Endodermal cell (in vitro differentiated cells): ENCODE data around the gene AARS2. TPM values are rescaled to one million over a fixed set of nuclear protein-coding genes. Genes with fewer than 3 reads are reported as not detected.

ENCODE experiments used
- DNase-seq: peaks from one replicate; pipeline ENCODE4 v3.0.0-alpha.2; 2017
- H3K27ac ChIP-seq: 2 replicates; pipeline ENCODE4 v1.5.1; 2013; ENCODE audit warnings: mild to moderate bottlenecking, low read depth, low read length, moderate library complexity
- H3K27me3 ChIP-seq: 2 replicates; pipeline ENCODE4 v1.6.1; 2013; ENCODE audit warnings: mild to moderate bottlenecking, low read length, moderate library complexity; ENCODE audit not compliant: insufficient read depth, control insufficient read depth, poor library complexity, severe bottlenecking
- H3K36me3 ChIP-seq: 2 replicates; pipeline ENCODE4 v1.7.0; 2013; ENCODE audit warnings: mild to moderate bottlenecking, low read length, moderate library complexity; ENCODE audit not compliant: control insufficient read depth, insufficient read depth
- H3K4me1 ChIP-seq: one replicate; pipeline ENCODE4 v1.7.0; 2013; ENCODE audit warnings: low read length; ENCODE audit not compliant: control insufficient read depth, insufficient read depth
- H3K4me3 ChIP-seq: 2 replicates; pipeline ENCODE4 v1.5.1; 2013; ENCODE audit warnings: mild to moderate bottlenecking, low read length, moderate library complexity
- H3K9ac ChIP-seq: 2 replicates; pipeline ENCODE4 v1.6.1; 2013; ENCODE audit warnings: mild to moderate bottlenecking, low read length, moderate library complexity; ENCODE audit not compliant: poor library complexity, severe bottlenecking; ENCODE audit errors: extremely low read depth
- H3K9me3 ChIP-seq: 2 replicates; pipeline ENCODE4 v1.6.1; 2013; ENCODE audit warnings: mild to moderate bottlenecking, low read length, moderate library complexity; ENCODE audit not compliant: control insufficient read depth
- H3K27ac Mint-ChIP-seq: 2 replicates; pipeline ENCODE4 v1.8.0; 2020; ENCODE audit warnings: mixed read lengths
- H3K27me3 Mint-ChIP-seq: 2 replicates; pipeline ENCODE4 v1.8.0; 2021; ENCODE audit warnings: mild to moderate bottlenecking, mixed read lengths; ENCODE audit not compliant: insufficient read depth
- H3K36me3 Mint-ChIP-seq: 2 replicates; pipeline ENCODE4 v1.8.0; 2020; ENCODE audit warnings: low read depth, mixed read lengths
- H3K4me1 Mint-ChIP-seq: 2 replicates; pipeline ENCODE4 v1.8.0; 2020; ENCODE audit warnings: mixed read lengths
- H3K4me3 Mint-ChIP-seq: 2 replicates; pipeline ENCODE4 v1.8.0; 2020; ENCODE audit warnings: mild to moderate bottlenecking, moderate library complexity, mixed read lengths
- H3K9me3 Mint-ChIP-seq: 2 replicates; pipeline ENCODE4 v1.8.0; 2020; ENCODE audit warnings: mild to moderate bottlenecking, mixed read lengths
- WGBS, 2 experiments: methylation state at CpG; one replicate each; pipeline versions ENCODE4 v1.1.5 to v1.1.7; 2013; ENCODE audit warnings: missing lambda C conversion rate in 2 of 2, mixed read lengths in 1 of 2; ENCODE audit not compliant: insufficient coverage in 1 of 2, insufficient read length in 1 of 2; 5-methylcytosine and 5-hydroxymethylcytosine counted together
- total RNA-seq, 2 donors: library from RNA; stranded (reverse); fragmentation: NEBNext Ultra II Directional in 1 of 2; extraction: Animal tissue kit (Norgen Biotek cat#: 25700) in 1 of 2; gene quantifications; 2 replicates in 1 of 2; 3 replicates in 1 of 2; pipeline ENCODE4 v1.2.1, GENCODE V29; 2021
- TF ChIP-seq, protein P1 (sequence below): fragments of 200-600 bp; sonication (generic); conservative IDR thresholded peaks from 2 replicates; pipeline ENCODE4 v1.5.0; 2021; ENCODE audit warnings: antibody characterized with exemption, mild to moderate bottlenecking

AARS2 gene
- total RNA-seq, 2 donors from 2014 or later, result 22.9 to 24.7 TPM

DNA sequence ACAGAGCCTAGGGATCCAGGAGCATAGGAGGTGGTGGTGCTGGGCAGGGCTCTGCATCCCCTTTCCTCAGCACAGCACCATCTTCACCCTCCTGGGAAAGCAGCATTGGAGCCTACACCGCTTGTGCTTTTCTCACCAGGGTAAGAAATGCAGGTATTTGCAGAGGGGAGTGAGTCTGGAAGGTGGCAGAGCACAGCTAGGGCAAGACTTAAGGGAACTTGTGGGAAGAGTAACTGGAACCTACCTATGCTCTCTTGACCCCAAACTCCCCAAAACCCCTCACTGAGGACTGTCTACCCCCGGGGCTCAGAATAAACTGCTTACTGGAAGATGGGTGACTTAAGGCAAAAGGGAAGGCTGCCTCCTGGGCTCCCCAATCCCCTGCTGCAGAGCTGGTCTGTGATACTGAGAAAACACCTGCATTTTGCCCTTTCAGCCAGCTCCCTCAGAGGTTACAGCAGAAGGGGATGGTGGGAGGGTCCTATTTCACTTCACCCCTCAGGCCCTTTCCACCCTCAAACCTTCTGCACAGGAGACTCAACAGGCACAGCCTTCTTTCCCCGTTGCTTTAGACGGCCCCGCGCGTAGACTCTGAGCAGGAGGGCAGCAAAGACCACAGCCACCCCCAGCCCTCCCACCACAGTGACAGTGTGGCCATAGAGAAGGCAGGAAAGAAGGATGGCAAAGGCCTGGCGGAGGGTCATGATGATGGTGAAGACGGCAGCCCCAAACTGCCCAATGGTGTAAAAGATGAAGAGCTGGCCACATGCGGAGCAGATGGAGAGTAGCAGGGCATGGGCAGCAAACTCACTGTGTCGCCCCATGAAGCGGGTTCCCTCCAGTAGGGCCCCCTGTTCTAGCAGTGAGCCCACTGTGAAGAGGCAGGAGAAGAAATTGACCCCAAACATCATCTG lies 58.7 kb downstream of the AARS2 start:
- peak; percentile 73 for DNase-seq
- Histone ChIP-seq H3K27me3 (no peaks in the 10 kb centered on the region), H3K4me3 (no peak overlapping the region), H3K9me3 (no peaks in the 10 kb centered on the region), H3K27ac (no peak overlapping the region), H3K9ac (no peak overlapping the region), H3K4me1 (peaks cover 3% of the 10 kb centered on the region), H3K36me3 (peaks cover 60% of the 10 kb centered on the region)
- Mint-ChIP-seq H3K4me3 (no peak overlapping the region), H3K36me3 (peaks cover 64% of the 10 kb centered on the region), H3K27me3 (no peaks in the 10 kb centered on the region), H3K27ac (peak overlapping the region; percentile 45), H3K9me3 (no peaks in the 10 kb centered on the region), H3K4me1 (peaks cover 33% of the 10 kb centered on the region)
- TF ChIP-seq, protein P1, sequence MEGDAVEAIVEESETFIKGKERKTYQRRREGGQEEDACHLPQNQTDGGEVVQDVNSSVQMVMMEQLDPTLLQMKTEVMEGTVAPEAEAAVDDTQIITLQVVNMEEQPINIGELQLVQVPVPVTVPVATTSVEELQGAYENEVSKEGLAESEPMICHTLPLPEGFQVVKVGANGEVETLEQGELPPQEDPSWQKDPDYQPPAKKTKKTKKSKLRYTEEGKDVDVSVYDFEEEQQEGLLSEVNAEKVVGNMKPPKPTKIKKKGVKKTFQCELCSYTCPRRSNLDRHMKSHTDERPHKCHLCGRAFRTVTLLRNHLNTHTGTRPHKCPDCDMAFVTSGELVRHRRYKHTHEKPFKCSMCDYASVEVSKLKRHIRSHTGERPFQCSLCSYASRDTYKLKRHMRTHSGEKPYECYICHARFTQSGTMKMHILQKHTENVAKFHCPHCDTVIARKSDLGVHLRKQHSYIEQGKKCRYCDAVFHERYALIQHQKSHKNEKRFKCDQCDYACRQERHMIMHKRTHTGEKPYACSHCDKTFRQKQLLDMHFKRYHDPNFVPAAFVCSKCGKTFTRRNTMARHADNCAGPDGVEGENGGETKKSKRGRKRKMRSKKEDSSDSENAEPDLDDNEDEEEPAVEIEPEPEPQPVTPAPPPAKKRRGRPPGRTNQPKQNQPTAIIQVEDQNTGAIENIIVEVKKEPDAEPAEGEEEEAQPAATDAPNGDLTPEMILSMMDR, result no peak
- 89 to 92% methylated on average over 7 to 12 of the region's 12 CpGs for WGBS, 2 experiments

- Mint-ChIP-seq H3K4me1 (peaks cover 41% of the 10 kb centered on the region), H3K9me3 (no peaks in the 10 kb centered on the region), H3K4me3 (no peak overlapping the region), H3K27me3 (no peaks in the 10 kb centered on the region), H3K27ac (peak overlapping the region; percentile 62), H3K36me3 (peaks cover 72% of the 10 kb centered on the region)
- peaks cover 69% of the 10 kb centered on the region for H3K36me3 ChIP-seq
- peaks cover 3% of the 10 kb centered on the region for H3K4me1 ChIP-seq
- TF ChIP-seq, protein P1, result peak; percentile 81
- 86 to 100% methylated on average over 2 to 10 of the region's 10 CpGs for WGBS, 2 experiments
- no peaks in the 10 kb centered on the region for H3K27me3 ChIP-seq
- no peak overlapping the region for H3K9ac ChIP-seq
- H3K4me3 ChIP-seq, result no peak overlapping the region
- peak; percentile 89 for DNase-seq
- H3K9me3 ChIP-seq, result no peaks in the 10 kb centered on the region
- no peak overlapping the region for H3K27ac ChIP-seq
Observed at GRCh38 chr6:44253307-44254101, 59.6 kb downstream of the AARS2 start.

- no peaks in the 10 kb centered on the region for H3K9me3 ChIP-seq
- Mint-ChIP-seq H3K9me3 (peaks cover 2% of the 10 kb centered on the region), H3K36me3 (peaks cover 83% of the 10 kb centered on the region), H3K27me3 (no peaks in the 10 kb centered on the region), H3K4me1 (peaks cover 38% of the 10 kb centered on the region), H3K27ac (peak overlapping the region; percentile 50), H3K4me3 (no peak overlapping the region)
- no peak overlapping the region for H3K4me3 ChIP-seq
- H3K4me1 ChIP-seq, result peaks cover 3% of the 10 kb centered on the region
- TF ChIP-seq, protein P1, result no peak
- no peak overlapping the region for H3K27ac ChIP-seq
- H3K27me3 ChIP-seq, result no peaks in the 10 kb centered on the region
- WGBS, 2 experiments, result 96% methylated on average over 14 of the region's 14 CpGs
- H3K9ac ChIP-seq, result no peak overlapping the region
- peaks cover 77% of the 10 kb centered on the region for H3K36me3 ChIP-seq
- DNase-seq, result no peak
Observed at GRCh38 chr6:44251576-44252524, 61.3 kb downstream of the AARS2 start.
